GM18526 (cell line): ENCODE measurements around the gene ACTG2.

ENCODE experiments used
- POLR2A ChIP-seq: IDR thresholded peaks from 3 replicates; pipeline ENCODE4 v1.6.1; 2011; ENCODE audit not compliant: insufficient read length; ENCODE audit errors: extremely low read depth

ACTG2 gene

GRCh38 chr2:73920577-73921545, 28.1 kb downstream of the ACTG2 start:
- no peak for TF ChIP-seq POLR2A

GRCh38 chr2:73921581-73921980, 28.8 kb downstream of the ACTG2 start:
- no peak for TF ChIP-seq POLR2A

GRCh38 chr2:73922681-73923080, 29.9 kb downstream of the ACTG2 start:
- no peak for TF ChIP-seq POLR2A

- no peak for TF ChIP-seq POLR2A
Measured at GRCh38 chr2:73925033-73925704, 32.4 kb downstream of the ACTG2 start.

- no peak for TF ChIP-seq POLR2A
Measured at GRCh38 chr2:73925853-73926492, 33.2 kb downstream of the ACTG2 start.

- TF ChIP-seq POLR2A, result peak; percentile 94
Measured at GRCh38 chr2:73926493-73927327, 33.9 kb downstream of the ACTG2 start, which contains the start of gene DGUOK. TSS of gene DGUOK (plus strand) at chr2:73926880. CDS start at chr2:73926911, 31 bp downstream.

GRCh38 chr2:73927344-73927743, 34.5 kb downstream of the ACTG2 start:
- TF ChIP-seq POLR2A, result no peak

- TF ChIP-seq POLR2A, result no peak
Measured at GRCh38 chr2:73928963-73929347, 36.1 kb downstream of the ACTG2 start.

GRCh38 chr2:73930386-73930785, 37.6 kb downstream of the ACTG2 start:
- TF ChIP-seq POLR2A, result no peak

GRCh38 chr2:73931531-73932500, 39.0 kb downstream of the ACTG2 start:
- no peak for TF ChIP-seq POLR2A

- TF ChIP-seq POLR2A, result no peak
Measured at GRCh38 chr2:73933194-73933593, 40.4 kb downstream of the ACTG2 start.

GRCh38 chr2:73935641-73936040, 42.8 kb downstream of the ACTG2 start:
- TF ChIP-seq POLR2A, result no peak

- TF ChIP-seq POLR2A, result no peak
Measured at GRCh38 chr2:73937103-73937885, 44.5 kb downstream of the ACTG2 start.

- no peak for TF ChIP-seq POLR2A
Measured at GRCh38 chr2:73937899-73938298, 45.1 kb downstream of the ACTG2 start.
